Heart left ventricle (tissue), 13 donors: Measurements from ENCODE around the gene UBQLN4.
A peak's percentile ranks its signal among the peaks of the same experiment; 100 is the strongest.

Experiments
- CTCF ChIP-seq, 12 donors: fragments of 200-600 bp; sonication (generic) in 4 of 12; IDR thresholded peaks; one replicate each; pipeline versions ENCODE4 v1.5.0 to v1.8.0; 2018 to 2022; ENCODE audit warnings: antibody characterized with exemption in 12 of 12, mild to moderate bottlenecking in 5 of 12
- POLR2A ChIP-seq, 2 donors: fragments of 450-650 bp; IDR thresholded peaks; one replicate each; pipeline ENCODE4 v1.6.1; 2017; ENCODE audit warnings: antibody characterized with exemption in 2 of 2, mild to moderate bottlenecking in 2 of 2, moderate library complexity in 2 of 2
- donor health status: ischemic (EF 13 %, LVEDD 7.1; RV severe dilation, severe dysfunction).
- donor health status: DM: no; HTN: yes; CAD: no.
- donor health status: DM: no; HTN: no; CAD: no.
- donor health status: ischemic (EF 25% LVEDD 6.9; RV normal size, moderate dysfunction).
- donor health status: ischemic (EF 25% LVEDD 5.7; RV mildly dilated, moderate dysfunction).
- donor health status: ischemic (EF 35%, LVEDD 5.7; RV mildly dilated, moderate dysfunction).
- donor health status: nonischemic (EF 11% LVEDD 7.7; RV severe dilation, severe dysfunction).
- donor health status: DM: yes; HTN: yes; CAD: no.
- donor health status: PGD.
- donor health status: ischemic (EF 29% LVEDD 5.4; RV normal size, mild dysfunction).
- donor health status: nonischemic (EF 23%, LVEDD 6.1; RV moderate dilation, normal function).

GRCh38 chr1:156076609-156077429 is 23.2 kb upstream of the UBQLN4 start:
- no peak for TF ChIP-seq CTCF (IDR thresholded peaks at IDR 0.05)
- TF ChIP-seq POLR2A (IDR thresholded peaks at IDR 0.05) = peak in 1 of 2 donors; percentile 44
